A549 (cell line): ENCODE measurements around the gene PTRHD1. TPM values are rescaled to one million over a fixed set of nuclear protein-coding genes. Genes with fewer than 3 reads are reported as not detected.

Source experiments
- ATAC-seq, 2 experiments: fragments of 200-7000 bp in 1 of 2; fragments of >200 bp in 1 of 2; cut with Nextera tagmentation in 1 of 2; cut with Tn5 transposase in 1 of 2; 3 replicates each; pipeline versions ENCODE4 v1.8.0 to v1.9.1; 2018 to 2020; ENCODE audit warnings: mild to moderate bottlenecking in 1 of 2, moderate library complexity in 1 of 2
- CTCF ChIA-PET: fragments of 300-600 bp; sonication (Branson Sonifier 250); formaldehyde crosslinking; extraction: SDS; loops from one replicate; lab custom pipeline; 2021; ENCODE audit warnings: antibody characterized with exemption, inconsistent platforms; lab: Yijun Ruan, JAX
- POLR2A ChIA-PET: fragments of 350-600 bp; formaldehyde crosslinking; extraction: SDS; loops from one replicate; lab custom pipeline; 2021; ENCODE audit warnings: antibody characterized with exemption, inconsistent platforms; lab: Yijun Ruan, JAX
- DNase-seq, 2 experiments: peaks; one replicate each; pipeline versions ENCODE4 v3.0.0 to v3.0.0-alpha.2; 2011 to 2016; ENCODE audit warnings: low read depth in 1 of 2, low spot score in 1 of 2
- FAIRE-seq: peaks from 2 replicates; lab custom pipeline; 2011; peaks lifted over from hg19 to GRCh38; lab: Jason Lieb, UNC
- H3K27ac ChIP-seq, 2 experiments: fragments of >200 bp; sonication (Bioruptor Twin); formaldehyde crosslinking; 3 replicates each; pipeline ENCODE4 v1.5.1; 2016 to 2017
- H3K4me1 ChIP-seq: fragments of >200 bp; sonication (Bioruptor Twin); formaldehyde crosslinking; 3 replicates; pipeline ENCODE4 v1.6.1; 2016
- H3K4me2 ChIP-seq: fragments of >200 bp; sonication (Bioruptor Twin); formaldehyde crosslinking; 3 replicates; pipeline ENCODE4 v1.6.1; 2016
- H3K4me3 ChIP-seq: fragments of >200 bp; sonication (Bioruptor Twin); formaldehyde crosslinking; 3 replicates; pipeline ENCODE4 v1.5.1; 2016
- H3K9me3 ChIP-seq: fragments of >200 bp; sonication (Bioruptor Twin); formaldehyde crosslinking; 3 replicates; pipeline ENCODE4 v1.6.1; 2016
- CBX8 ChIP-seq: fragments of 200-600 bp; sonication (generic); IDR thresholded peaks from 2 replicates; pipeline ENCODE4 v1.6.1; 2016
- E2F6 ChIP-seq: IDR thresholded peaks from 2 replicates; pipeline ENCODE4 v1.6.1; 2012; ENCODE audit warnings: low read depth, borderline replicate concordance
- FOXS1 ChIP-seq: fragments of 250-450 bp; sonication (Bioruptor Pico); IDR thresholded peaks from 2 replicates; pipeline ENCODE4 v1.5.0; 2020; ENCODE audit warnings: mild to moderate bottlenecking, moderate library complexity
- HMGXB4 ChIP-seq: fragments of 250-450 bp; sonication (Bioruptor Pico); IDR thresholded peaks from 2 replicates; pipeline ENCODE4 v1.5.0; 2021; ENCODE audit warnings: mild to moderate bottlenecking, moderate library complexity, borderline replicate concordance
- HOXA7 ChIP-seq: fragments of 250-450 bp; sonication (Bioruptor Pico); IDR thresholded peaks from 2 replicates; pipeline ENCODE4 v1.5.0; 2020; ENCODE audit warnings: mild to moderate bottlenecking, moderate library complexity
- JUN ChIP-seq, 2 experiments: fragments of >200 bp; sonication (Bioruptor Twin); formaldehyde crosslinking; IDR thresholded peaks; 2 replicates in 1 of 2; 3 replicates in 1 of 2; pipeline ENCODE4 v1.6.1; 2016 to 2017
- POLR2AphosphoS2 ChIP-seq: conservative IDR thresholded peaks from 2 replicates; pipeline ENCODE4 v1.6.1; 2012; ENCODE audit warnings: low read length, improper control_type of control experiment, inconsistent platforms
- RAD21 ChIP-seq, 2 experiments: fragments of >200 bp in 1 of 2; sonication (Bioruptor Twin) in 1 of 2; formaldehyde crosslinking in 1 of 2; IDR thresholded peaks in 1 of 2; conservative IDR thresholded peaks in 1 of 2; 2 replicates in 1 of 2; 3 replicates in 1 of 2; pipeline ENCODE4 v1.6.1; 2012 to 2018; ENCODE audit warnings: inconsistent platforms in 1 of 2
- RCOR1 ChIP-seq: fragments of 150-350 bp; IDR thresholded peaks from 2 replicates; pipeline ENCODE4 v1.6.1; 2014; ENCODE audit warnings: antibody characterized with exemption, low read length, low read depth
- RNF2 ChIP-seq: fragments of 200-600 bp; sonication (generic); IDR thresholded peaks from 2 replicates; pipeline ENCODE4 v1.6.1; 2016; ENCODE audit warnings: low read depth, mild to moderate bottlenecking, antibody characterized with exemption, moderate library complexity, borderline replicate concordance
- SREBF2 ChIP-seq: fragments of 450-650 bp; IDR thresholded peaks from 2 replicates; pipeline ENCODE4 v1.6.1; 2014; ENCODE audit warnings: mild to moderate bottlenecking, moderate library complexity
- USF2 ChIP-seq: fragments of 450-650 bp; IDR thresholded peaks from 2 replicates; pipeline ENCODE4 v1.6.1; 2014; ENCODE audit warnings: antibody characterized with exemption
- ZFP36 ChIP-seq: fragments of 450-650 bp; IDR thresholded peaks from 2 replicates; pipeline ENCODE4 v1.6.1; 2014; ENCODE audit warnings: borderline replicate concordance; ENCODE audit not compliant: partially characterized antibody
- ZNF302 ChIP-seq: fragments of 250-450 bp; sonication (Bioruptor Pico); IDR thresholded peaks from 2 replicates; pipeline ENCODE4 v1.9.0; 2021; ENCODE audit warnings: inconsistent platforms, mild to moderate bottlenecking, moderate library complexity
- ZSCAN20 ChIP-seq: fragments of 250-450 bp; sonication (Bioruptor Pico); IDR thresholded peaks from 2 replicates; pipeline ENCODE4 v1.8.0; 2022; ENCODE audit warnings: mild to moderate bottlenecking, moderate library complexity
- WGBS: methylation state at CpG from one replicate; pipeline ENCODE4 v1.1.6; 2017; ENCODE audit errors: missing lambda C conversion rate; 5-methylcytosine and 5-hydroxymethylcytosine counted together
- polyA plus RNA-seq, 4 experiments: library from polyadenylated mRNA; depleted of rRNA in 3 of 4; stranded (reverse); fragments of >200 nt; fragmentation: RNase III in 1 of 4; extraction: RNeasy Plus Mini Kit Qiagen cat#74134 plus additional on column Dnase treatment in 1 of 4; gene quantifications; 2 replicates in 3 of 4; 3 replicates in 1 of 4; pipeline ENCODE4 v1.2.3, GENCODE V29; 2011 to 2017
- TF ChIP-seq, protein P1 (sequence below): fragments of 150-350 bp; IDR thresholded peaks from 2 replicates; pipeline ENCODE4 v1.6.1; 2014; ENCODE audit warnings: low read depth, mild to moderate bottlenecking, low read length
- TF ChIP-seq, protein P2 (sequence below): fragments of 200-600 bp; sonication (generic); IDR thresholded peaks from 2 replicates; pipeline ENCODE4 v1.6.1; 2016; ENCODE audit warnings: antibody characterized with exemption, mild to moderate bottlenecking, moderate library complexity

The PTRHD1 gene
- polyA plus RNA-seq, 2 of the 4 experiments (the other 2 are of a cell fraction): 44.9 to 86.6 TPM

- TF ChIP-seq, protein P1, sequence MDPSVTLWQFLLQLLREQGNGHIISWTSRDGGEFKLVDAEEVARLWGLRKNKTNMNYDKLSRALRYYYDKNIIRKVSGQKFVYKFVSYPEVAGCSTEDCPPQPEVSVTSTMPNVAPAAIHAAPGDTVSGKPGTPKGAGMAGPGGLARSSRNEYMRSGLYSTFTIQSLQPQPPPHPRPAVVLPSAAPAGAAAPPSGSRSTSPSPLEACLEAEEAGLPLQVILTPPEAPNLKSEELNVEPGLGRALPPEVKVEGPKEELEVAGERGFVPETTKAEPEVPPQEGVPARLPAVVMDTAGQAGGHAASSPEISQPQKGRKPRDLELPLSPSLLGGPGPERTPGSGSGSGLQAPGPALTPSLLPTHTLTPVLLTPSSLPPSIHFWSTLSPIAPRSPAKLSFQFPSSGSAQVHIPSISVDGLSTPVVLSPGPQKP: no peak
- no peak for TF ChIP-seq FOXS1 (CRISPR knock-in tag)
These were observed 49.3 kb downstream of the PTRHD1 start (continued) for GRCh38 chr2:24743924-24744323.

- DNase-seq (no peak), FAIRE-seq (no peak), ATAC-seq (no peak)
- 93% methylated on average over 1 of the region's 1 CpG for WGBS
- H3K4me3 ChIP-seq: no peak overlapping the region
- TF ChIP-seq SREBF2 (no peak), HMGXB4 (CRISPR knock-in tag) (no peak), RNF2 (no peak), POLR2AphosphoS2 (no peak), CBX8 (no peak), USF2 (no peak), E2F6 (no peak), ZFP36 (no peak), ZSCAN20 (CRISPR knock-in tag) (no peak), JUN (IDR thresholded peaks at IDR 0.05) (no peak), HOXA7 (CRISPR knock-in tag) (no peak), RCOR1 (no peak), RAD21 (conservative IDR thresholded peaks at IDR 0.05 in 1 of 2, IDR thresholded peaks at IDR 0.05 in 1 of 2) (no peak), ZNF302 (CRISPR knock-in tag) (no peak)
- TF ChIP-seq, protein P1: no peak
- TF ChIP-seq, protein P2, sequence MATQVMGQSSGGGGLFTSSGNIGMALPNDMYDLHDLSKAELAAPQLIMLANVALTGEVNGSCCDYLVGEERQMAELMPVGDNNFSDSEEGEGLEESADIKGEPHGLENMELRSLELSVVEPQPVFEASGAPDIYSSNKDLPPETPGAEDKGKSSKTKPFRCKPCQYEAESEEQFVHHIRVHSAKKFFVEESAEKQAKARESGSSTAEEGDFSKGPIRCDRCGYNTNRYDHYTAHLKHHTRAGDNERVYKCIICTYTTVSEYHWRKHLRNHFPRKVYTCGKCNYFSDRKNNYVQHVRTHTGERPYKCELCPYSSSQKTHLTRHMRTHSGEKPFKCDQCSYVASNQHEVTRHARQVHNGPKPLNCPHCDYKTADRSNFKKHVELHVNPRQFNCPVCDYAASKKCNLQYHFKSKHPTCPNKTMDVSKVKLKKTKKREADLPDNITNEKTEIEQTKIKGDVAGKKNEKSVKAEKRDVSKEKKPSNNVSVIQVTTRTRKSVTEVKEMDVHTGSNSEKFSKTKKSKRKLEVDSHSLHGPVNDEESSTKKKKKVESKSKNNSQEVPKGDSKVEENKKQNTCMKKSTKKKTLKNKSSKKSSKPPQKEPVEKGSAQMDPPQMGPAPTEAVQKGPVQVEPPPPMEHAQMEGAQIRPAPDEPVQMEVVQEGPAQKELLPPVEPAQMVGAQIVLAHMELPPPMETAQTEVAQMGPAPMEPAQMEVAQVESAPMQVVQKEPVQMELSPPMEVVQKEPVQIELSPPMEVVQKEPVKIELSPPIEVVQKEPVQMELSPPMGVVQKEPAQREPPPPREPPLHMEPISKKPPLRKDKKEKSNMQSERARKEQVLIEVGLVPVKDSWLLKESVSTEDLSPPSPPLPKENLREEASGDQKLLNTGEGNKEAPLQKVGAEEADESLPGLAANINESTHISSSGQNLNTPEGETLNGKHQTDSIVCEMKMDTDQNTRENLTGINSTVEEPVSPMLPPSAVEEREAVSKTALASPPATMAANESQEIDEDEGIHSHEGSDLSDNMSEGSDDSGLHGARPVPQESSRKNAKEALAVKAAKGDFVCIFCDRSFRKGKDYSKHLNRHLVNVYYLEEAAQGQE: no peak
- no peaks in the 10 kb centered on the region for H3K9me3 ChIP-seq
- ChIA-PET CTCF (no interaction called here), POLR2A (no interaction called here)
- H3K27ac ChIP-seq: no peak overlapping the region
- no peaks in the 10 kb centered on the region for H3K4me1 ChIP-seq
- H3K4me2 ChIP-seq: no peak overlapping the region
These were observed 50.5 kb downstream of the PTRHD1 start for GRCh38 chr2:24742730-24743129.
